Peyer's patch (tissue), 4 donors: Measurements from ENCODE around the gene SPTB.

ENCODE experiments used
- POLR2A ChIP-seq, 2 donors: fragments of 450-650 bp; IDR thresholded peaks; one replicate each; pipeline ENCODE4 v1.5.1; 2017; ENCODE audit warnings: antibody characterized with exemption in 2 of 2, mild to moderate bottlenecking in 2 of 2, moderate library complexity in 2 of 2
- TF ChIP-seq, protein P1 (sequence below), 6 experiments: fragments of 450-650 bp in 4 of 6; fragments of 200-600 bp in 2 of 6; sonication (generic) in 1 of 6; IDR thresholded peaks; one replicate each; pipeline ENCODE4 v1.5.1; 2017 to 2019; ENCODE audit warnings: antibody characterized with exemption in 6 of 6, mild to moderate bottlenecking in 3 of 6, moderate library complexity in 1 of 6

DNA sequence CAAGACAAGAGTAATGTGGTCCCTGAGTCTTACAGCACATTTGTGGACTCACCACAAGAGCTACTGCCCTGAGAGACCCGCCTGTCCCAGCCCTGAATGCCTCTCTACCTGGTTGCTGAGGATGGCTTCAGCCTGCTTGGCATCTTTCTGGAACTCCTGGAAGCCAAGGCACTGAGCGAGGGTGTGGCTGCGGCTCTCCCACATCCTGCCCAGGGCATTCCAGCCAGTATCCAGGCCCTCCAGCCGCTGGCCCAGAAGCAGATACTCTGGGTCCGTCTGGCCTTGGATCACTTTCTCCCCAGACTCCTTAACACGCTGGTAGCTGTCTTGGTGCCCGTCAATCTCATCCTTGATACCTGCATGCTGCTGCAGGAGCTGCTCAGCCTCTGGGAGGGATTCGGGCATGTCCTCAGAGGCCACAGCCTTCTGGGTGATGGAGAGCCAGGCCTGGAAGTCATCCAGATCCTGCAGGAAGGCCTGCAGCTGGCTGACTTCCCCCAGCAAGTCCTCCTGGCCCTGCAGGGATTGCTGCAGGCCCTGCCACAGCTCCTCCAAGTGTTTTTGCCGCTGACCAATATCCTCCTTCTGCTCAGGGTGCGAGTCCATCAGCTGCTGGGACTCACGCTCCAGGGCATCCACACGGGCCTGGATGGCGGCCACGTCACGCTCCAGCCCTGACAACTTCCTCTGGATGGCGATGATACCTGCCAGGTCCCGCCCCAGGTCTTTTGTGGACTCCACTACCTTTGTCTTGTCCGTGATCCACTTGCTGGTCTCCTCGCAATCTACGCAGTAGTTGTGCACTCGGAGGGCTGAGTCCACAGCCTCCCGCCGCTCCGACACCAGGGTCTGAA, 93.2 kb downstream of the SPTB start:
- TF ChIP-seq POLR2A (IDR thresholded peaks at IDR 0.05), result no peak
- TF ChIP-seq, protein P1, sequence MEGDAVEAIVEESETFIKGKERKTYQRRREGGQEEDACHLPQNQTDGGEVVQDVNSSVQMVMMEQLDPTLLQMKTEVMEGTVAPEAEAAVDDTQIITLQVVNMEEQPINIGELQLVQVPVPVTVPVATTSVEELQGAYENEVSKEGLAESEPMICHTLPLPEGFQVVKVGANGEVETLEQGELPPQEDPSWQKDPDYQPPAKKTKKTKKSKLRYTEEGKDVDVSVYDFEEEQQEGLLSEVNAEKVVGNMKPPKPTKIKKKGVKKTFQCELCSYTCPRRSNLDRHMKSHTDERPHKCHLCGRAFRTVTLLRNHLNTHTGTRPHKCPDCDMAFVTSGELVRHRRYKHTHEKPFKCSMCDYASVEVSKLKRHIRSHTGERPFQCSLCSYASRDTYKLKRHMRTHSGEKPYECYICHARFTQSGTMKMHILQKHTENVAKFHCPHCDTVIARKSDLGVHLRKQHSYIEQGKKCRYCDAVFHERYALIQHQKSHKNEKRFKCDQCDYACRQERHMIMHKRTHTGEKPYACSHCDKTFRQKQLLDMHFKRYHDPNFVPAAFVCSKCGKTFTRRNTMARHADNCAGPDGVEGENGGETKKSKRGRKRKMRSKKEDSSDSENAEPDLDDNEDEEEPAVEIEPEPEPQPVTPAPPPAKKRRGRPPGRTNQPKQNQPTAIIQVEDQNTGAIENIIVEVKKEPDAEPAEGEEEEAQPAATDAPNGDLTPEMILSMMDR (IDR thresholded peaks at IDR 0.05), result no peak
